ENCODE data around the gene KBTBD4.

- TF ChIP-seq CTCF (IDR thresholded peaks at IDR 0.05 in 4 of 5, conservative IDR thresholded peaks at IDR 0.05 in 1 of 5) (peak; percentile 13 to 47 (median 23)), POLR2A (IDR thresholded peaks at IDR 0.05) (no peak)
Observed at GRCh38 chr11:47616726-47617416, 38.1 kb upstream of the KBTBD4 start.
